ENCODE measurements around the gene PARD6G.

DNA sequence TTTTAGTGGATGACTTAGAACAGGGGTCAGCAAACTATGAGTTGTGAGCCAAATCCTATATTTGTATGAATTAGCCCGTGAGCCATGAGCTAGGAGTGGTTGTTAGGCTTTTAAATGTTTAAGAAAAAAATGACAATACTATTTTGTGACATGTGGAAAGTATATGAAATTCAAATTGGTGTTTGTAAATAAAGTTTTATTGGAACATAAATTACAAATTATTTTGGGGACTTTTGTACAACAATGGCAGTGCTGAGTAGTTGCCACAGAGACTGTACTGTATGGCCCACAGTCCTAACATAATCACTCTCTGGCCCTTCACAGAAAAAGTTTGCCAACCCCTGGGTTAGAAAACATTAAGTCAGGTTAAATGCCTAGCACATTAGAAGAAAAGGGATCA lies 112.2 kb downstream of the PARD6G start:
- no peak for TF ChIP-seq EZH2 (IDR thresholded peaks at IDR 0.05; ENCODE audit: borderline replicate concordance)
- TF ChIP-seq, protein P1, sequence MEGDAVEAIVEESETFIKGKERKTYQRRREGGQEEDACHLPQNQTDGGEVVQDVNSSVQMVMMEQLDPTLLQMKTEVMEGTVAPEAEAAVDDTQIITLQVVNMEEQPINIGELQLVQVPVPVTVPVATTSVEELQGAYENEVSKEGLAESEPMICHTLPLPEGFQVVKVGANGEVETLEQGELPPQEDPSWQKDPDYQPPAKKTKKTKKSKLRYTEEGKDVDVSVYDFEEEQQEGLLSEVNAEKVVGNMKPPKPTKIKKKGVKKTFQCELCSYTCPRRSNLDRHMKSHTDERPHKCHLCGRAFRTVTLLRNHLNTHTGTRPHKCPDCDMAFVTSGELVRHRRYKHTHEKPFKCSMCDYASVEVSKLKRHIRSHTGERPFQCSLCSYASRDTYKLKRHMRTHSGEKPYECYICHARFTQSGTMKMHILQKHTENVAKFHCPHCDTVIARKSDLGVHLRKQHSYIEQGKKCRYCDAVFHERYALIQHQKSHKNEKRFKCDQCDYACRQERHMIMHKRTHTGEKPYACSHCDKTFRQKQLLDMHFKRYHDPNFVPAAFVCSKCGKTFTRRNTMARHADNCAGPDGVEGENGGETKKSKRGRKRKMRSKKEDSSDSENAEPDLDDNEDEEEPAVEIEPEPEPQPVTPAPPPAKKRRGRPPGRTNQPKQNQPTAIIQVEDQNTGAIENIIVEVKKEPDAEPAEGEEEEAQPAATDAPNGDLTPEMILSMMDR (IDR thresholded peaks at IDR 0.05; ENCODE audit: poor library complexity) = no peak
